Hair follicular keratinocyte (primary cell): ENCODE measurements around the gene UBE3A. TPM values are rescaled to one million over a fixed set of nuclear protein-coding genes. Genes with fewer than 3 reads are reported as not detected.

Source experiments
- total RNA-seq: library from RNA; depleted of rRNA; stranded (reverse); fragments of >200 nt; gene quantifications from 2 replicates; pipeline ENCODE4 v1.2.3, GENCODE V29; 2015

The UBE3A gene
- total RNA-seq: 40.9 and 48.5 TPM in 2 replicates

GRCh38 chr15:25438601-25439368, at the start of gene UBE3A:
UBE3A (minus strand) TSS chr15:25439024; CDS start chr15:25409107, 29,917 bp downstream.

